Hematopoietic multipotent progenitor cell treated with erythropoietin and hydrocortisone succinate and interleukin-3 and kit ligand, for 6 days (in vitro differentiated cells): ENCODE data around the gene IVD.

ENCODE experiments used
- DNase-seq: peaks from one replicate; pipeline ENCODE4 v3.0.0-alpha.2; 2015

The IVD gene

DNA sequence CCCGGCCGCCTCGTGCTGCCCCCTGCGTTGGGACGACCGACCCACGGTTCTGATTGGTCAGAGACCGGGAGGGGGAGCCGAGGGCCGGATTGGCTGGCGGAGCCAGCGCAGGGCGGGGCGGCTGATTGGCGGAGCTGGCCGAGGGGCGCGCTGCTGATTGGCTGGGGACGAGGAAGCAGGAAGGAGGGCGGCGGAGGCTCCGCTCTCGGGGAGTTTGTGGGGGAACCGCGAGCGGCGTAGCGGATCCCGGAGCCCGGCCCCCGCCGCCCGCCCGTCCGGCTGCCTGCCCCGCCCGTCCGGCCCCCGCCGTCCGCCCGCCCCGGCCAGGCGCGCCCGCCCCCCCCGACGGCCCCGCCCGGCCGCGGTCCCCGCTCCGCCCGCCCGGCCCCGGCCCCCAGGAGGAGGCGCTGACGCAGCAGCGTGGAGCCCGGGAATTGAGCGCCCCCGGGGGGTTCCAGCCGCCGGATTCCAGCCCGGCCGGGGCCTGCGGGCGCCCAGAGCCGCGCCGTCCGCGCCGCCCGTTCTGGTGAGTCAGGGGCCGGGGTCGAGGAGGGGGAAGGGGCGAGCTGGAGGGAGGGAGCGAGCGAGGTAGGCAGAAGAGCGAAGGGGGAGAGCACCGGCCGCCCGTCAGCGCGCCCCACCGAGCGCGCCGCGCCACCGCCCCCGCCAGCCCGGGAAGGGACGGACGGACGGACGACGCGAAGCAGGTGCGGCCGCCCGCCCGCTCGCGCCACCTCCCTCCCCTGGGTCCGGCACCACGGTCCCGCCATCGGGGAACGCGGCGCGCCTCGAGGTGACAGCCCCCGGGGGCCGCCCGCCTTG lies 35.4 kb downstream of the IVD start, which contains the start of gene BAHD1:
TSS of gene BAHD1 (plus strand) at position 211 of the 822 bp plus-strand sequence. CDS start 17,512 bp downstream, outside the sequence.
- DNase-seq: peak; percentile 98

DNA sequence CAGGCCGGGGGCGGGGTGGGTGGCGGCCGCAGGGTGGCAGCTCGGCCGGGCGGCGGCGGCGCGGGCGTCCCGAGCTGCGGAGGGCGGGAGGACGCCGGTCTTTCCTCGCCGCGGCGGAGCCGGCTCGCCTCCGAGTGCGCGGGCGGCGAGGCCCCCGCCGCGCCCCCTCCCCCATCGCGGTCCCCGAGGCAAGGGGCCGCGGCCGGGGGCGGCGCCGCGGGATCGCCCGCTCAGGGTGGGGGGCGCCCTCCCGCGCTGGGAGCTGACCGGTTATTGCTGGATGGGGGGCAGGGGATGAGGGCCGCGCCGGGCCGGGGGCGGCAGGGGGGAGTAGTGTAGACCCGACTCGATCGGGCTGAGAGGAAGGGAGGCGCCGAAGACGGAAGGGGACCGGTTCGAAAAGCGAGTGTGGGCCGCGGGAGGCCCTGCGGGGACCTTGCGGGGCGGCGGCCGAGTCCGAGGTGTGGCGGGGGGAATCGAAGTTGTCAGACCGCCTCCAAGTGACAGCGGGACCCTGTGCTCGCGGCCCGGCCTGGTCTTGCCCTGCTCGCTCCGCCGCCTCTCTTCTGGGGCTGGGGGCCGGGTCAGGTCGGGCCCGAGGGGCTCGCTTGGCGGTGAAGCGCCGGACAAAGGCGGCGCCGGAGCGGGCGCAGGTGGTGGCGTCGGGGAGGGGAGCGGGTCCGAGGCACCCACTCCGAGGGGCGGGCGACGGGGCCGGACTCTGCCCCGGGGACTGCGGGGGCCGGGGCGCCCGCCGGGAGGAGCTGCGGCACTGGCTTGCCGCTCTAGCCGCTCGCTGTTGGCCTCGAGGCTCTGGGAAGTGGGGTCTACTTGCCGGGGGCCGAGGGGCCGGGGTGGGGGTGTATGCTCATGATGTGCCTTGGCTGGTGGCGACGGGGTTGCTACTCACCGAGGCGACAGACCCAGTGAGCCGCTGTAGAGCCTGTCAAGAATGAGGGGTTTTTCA lies 36.3 kb downstream of the IVD start:
- DNase-seq: peak; percentile 42

DNA sequence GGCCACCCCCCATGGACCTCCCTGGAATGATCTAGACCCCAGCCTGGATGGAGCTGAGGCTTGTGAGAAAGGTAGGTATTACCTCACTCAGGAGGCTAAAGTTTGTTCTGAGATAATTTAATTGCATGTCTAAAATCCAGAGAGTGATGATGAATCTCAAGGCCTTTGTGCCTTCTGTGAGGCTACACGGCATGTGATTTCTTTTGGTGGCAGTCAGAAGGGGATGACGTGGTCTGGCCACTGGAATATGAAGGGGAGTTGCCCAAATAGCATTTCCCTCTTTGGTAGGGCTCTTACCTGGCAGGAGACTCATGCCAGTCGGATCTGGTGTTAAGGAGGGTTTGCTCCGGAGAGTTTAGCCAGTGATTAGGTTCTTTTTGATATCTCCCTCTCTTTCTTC lies 37.7 kb downstream of the IVD start:
- no peak for DNase-seq

DNA sequence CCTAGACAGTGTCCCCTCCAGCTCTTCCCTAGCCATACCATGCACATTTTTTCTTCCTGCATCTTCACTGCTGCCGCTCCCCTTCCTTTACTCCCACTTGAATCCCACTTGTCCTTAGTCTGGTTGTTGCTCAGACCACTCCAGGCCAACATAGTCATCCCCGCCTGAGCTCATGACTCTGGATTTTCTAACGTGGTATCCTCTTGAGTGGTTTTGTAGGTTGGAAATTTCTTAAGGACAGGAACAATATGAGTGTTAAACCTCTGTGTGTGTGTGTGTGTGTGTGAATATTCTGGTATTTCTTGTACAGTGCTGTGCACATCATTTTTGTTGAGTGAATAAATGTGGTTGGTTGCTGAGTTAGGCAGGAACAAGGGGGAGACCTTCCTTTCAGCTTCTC lies 38.3 kb downstream of the IVD start:
- DNase-seq: no peak

DNA sequence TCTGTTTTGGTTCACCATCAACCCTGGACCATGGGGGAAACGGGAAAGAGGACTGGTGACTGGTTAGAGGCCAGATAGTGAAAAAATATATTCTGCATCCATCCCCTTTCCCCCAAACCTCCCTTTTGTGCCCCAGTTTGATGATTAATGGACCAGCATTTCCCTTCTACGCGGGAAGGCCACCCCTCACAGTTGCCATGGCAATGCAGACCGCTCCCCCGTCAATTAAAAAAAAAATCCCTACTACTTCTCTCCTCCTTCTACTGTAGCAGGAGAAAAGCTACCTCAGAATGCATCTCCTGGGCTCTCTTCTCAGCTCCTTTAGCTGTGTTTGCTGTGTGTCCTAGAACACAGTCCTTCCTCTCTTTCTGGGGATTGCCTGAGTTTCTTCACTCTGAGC lies 39.1 kb downstream of the IVD start:
- no peak for DNase-seq

DNA sequence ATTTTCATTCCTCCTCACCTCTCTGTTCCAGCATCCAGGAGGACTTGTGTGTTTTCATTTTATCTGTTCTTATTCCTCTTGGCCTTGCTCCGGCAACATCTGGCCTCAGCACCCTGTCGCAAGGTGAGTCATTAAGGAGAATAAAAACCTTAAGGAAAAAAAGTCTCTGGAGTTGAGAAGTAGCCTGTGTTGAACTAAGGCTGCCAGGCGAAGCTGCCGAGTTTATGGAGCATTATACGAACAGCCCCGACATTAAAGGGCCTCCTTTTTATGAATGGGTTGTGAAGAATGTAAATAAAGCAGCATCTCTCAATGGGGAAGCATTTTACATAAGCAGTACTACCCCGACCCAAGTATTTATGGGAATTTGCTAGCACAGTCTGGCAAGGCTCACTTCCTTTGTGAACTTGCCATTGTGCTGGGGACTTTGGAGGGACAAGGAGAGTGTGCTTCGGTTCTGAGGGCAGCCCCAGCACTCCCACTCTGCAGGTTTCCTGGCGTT lies 39.9 kb downstream of the IVD start:
- DNase-seq: no peak

DNA sequence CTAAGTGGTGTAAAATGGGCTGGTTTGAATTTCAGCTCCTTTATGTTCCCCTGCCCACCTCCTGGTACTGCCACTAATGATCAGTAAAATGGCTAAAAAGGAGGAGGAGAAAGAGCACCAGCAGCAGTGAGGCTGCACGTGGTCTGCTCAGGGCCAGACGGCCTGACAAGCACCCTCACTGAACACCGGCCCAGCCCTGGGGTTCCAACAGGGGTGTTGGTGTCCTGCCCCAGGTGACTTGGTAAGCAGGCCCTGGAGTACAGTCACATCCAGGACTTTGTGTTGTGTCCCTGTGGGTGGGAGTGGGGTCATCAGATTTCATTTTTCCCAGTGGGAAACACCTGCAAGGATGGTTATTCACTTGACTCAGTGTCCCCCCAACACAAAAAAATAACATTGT lies 40.5 kb downstream of the IVD start:
- DNase-seq: no peak

DNA sequence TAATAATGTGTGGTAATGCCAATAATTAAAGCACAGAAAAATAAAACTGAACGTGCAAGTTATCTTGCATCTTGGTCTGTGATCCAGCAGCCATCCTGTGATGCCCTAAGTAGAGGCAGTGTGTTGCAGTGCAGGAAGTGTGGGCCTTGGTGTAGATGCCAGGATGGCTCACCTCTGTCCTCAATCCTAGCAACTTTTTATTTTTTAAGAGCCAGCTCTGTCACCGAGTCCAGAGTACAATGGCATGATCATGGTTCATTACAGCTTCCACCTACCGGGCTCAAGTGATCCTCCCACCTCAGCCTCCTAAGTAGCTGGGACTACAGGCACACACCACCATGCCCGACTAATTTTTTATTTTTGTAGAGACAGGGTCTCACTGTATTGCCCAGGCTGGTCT lies 42.8 kb downstream of the IVD start:
- no peak for DNase-seq

DNA sequence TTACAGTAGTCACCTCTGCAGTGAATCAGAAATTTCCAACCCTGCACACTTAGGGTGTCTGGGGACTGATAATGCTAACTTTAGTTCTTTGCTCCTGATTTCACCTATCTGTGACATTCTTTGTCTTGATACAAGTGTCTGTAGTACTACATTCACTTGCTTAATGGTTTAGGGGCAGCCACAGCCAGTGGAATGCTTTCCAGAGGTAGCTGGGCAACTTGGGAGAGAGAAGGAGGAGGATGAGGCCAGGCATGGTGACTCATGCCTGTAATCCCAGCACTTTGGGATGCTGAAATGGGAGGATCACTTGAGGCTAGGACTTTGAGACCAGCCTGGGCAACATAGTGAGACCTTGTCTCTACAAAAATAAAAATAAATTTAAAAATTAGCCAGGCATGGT lies 43.7 kb downstream of the IVD start:
- DNase-seq: no peak

DNA sequence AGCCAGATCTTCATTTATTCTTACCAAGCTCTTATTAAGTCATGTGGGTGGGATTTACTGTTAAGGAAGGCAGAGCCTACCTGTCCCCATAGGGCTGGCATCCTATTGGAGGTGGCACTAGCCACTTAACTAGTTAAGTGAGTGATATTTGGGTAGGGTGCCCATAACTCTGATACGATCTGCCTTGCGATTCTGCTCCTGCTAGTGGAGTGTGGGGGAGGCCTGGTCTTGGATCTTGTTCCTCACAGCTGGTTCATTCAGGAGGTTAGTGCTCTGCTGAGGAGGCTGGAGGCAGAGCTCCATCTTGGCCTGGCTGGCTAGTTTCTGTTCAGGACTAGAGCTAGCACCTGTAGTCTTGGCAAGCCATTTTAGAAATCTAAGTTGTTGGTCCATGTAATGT lies 44.5 kb downstream of the IVD start:
- no peak for DNase-seq

DNA sequence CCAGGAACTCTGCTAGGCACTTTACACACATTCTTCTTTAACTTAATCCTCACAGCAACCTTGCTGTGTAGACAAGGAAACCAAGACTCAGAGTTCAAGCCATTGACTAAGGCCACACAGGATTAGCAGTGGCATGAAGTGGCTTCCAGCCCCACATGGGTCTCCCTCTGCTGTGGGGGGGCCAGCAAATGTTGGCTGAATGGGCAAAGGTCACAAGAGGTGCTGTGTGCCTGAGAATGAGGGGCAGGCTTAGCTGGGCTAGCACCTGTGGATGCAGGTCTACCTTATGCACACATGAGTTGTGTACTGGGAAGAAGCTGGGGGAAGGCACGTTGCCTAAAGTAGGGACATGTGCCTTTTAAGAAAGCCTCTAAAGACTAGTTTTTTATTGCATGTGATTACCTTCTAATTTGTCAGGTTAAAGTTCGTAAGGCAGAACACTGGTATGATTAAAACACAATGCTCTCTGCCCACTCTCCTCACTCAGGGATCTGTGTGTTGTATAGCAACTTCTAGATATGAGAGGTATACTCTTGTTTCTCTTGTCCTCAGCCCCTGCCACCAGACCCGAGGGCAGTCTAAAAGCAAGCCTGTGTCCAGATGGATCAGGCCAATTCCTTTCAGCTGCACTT lies 46.0 kb downstream of the IVD start:
- DNase-seq: no peak

DNA sequence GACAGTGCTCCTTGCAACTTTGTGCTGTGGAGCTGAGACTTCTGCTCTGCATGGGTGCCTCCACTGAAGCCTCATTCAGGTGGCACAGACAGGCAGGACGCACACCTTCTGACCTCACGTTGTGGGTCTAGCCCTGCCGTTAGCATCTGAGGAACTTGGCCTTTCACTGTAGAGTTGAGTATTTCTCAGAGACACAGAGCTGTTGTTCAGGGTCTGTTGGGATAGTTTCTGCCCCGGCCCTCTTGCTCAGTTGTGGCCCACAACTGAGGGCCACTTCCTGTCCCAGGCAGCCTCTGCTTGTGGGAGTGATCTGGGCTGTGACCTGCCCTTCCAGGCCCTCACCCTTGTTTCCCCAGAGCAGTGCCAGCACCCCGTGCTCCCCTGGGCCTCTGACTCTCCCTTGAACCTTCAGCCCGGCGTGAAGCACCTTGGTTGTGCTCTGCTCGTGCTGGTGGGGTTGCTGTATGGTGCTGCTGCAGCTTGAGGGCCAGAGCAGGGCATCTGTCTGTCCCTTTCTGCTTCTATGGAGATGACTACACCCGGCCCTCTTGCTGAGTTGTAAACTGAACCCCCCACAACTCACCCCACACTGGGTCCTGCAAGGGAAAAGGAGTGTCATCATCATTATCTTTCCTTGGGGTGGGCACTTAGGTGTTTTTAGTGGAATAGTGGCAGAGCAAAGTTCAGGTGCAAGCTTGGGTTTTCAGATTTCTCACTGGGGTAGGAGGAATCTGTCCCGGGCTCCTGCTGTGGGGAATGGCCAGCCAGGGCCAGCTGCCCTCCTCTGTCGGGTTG lies 46.9 kb downstream of the IVD start:
- no peak for DNase-seq

DNA sequence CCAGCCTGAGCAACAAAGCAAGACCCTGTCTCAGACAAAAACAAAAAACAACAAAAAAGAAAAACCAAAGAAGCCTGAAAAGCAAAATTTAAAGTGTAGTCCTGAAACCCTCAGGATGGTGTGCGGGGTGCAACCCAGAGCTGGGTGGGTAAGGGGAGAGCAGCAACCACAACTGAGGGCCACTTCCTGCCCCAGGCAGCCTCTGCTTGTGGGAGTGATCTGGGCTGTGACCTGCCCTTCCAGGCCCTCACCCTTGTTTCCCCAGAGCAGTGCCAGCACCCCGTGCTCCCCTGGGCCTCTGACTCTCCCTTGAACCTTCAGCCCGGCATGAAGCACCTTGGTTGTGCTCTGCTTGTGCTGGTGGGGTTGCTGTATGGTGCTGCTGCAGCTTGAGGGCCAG lies 48.3 kb downstream of the IVD start:
- peak; percentile 31 for DNase-seq

DNA sequence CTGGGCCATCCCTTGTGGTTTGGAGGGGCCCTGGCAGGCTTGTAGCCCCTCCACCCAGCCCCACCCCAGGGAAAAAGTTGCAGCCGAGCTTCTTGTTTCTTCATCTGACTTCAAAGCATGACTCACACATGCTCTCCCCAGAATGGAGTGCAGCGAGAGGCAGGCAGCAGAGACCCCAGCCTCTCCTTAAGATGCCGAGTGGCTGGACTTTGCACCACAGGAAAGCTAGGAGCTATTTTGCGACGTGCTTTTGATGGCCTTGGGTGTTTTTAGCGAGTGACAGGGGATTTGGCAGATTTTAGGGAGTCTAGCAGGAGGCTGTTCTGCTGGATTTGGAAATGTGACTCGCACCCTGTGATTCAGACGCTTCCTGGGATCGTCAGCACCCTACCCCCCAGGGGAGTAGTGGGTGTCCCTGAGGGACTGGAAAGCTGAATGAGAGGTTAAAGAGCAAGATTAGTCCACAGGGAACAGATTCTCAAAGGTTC lies 49.4 kb downstream of the IVD start:
- DNase-seq: no peak

DNA sequence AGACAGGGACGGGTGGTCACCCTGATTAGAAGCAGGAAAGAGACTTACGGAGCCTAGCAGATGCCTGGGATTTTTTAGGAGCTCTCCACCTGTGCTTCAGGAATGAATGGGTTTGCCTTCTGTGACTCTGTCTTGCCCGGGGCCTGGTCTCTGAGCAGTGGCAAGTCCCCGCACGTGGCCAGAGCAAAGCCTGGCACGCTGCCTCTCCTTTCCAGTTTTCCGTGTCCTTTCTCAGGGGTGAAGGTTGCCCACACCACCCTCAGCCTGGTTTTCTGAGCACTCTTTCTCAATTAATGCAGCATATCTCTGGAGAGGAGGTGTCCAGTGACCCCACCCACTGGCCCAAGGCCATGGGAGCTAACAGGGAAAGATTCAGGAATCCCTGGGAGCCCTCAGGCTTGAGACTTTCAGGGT lies 50.7 kb downstream of the IVD start:
- no peak for DNase-seq

DNA sequence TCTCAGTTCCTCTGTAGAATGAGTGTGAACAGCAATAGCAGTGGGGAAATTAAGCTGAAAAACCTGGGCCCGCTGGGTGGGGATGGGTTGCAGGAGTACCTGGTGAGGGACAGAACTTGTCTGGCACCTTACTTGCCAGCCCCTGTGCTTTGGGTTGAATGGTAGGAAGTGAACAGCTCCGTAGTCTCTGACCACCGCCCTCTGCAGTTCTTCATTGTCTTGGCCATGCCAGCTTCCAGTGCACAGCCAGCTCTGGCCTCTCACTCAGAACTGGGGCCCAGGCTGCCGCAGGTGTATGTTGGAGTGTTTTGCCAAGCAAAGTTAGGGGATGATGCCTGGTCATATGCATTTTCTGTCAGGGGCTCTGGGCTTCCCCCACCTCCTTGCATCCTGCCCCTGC lies 51.1 kb downstream of the IVD start:
- DNase-seq: no peak

DNA sequence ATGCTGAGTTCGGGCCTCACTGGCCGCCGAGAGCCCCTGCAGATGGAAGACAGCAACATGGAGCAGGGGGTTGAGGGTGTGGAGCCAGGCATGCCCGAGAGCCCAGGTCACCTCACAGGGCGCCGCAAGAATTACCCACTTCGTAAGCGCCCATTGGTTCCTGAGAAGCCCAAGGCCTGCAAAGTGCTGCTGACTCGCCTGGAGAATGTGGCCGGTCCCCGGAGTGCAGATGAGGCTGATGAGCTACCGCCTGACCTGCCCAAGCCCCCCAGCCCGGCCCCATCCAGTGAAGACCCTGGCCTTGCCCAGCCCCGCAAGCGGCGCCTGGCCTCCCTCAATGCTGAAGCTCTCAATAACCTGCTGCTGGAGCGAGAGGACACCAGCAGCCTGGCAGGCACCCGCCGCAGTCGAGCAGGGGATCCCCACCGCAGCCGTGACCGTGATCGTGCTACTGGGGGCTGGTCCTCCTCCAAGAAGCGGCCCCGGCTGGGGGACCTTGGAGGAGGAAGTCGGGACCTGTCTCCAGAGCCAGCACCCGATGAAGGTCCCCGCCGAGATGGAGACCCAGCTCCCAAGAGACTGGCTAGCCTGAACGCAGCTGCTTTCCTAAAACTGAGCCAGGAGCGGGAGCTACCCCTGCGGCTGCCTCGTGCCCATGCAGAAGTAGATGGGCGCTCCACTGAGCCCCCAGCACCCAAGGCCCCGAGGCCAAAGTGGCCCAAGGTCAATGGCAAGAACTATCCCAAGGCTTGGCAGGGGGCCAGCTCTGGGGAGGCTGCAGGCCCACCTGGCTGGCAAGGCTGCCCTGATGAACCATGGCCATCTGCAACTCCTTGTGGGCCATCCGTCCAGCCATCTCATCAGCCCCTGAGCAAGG lies 53.1 kb downstream of the IVD start:
- no peak for DNase-seq

DNA sequence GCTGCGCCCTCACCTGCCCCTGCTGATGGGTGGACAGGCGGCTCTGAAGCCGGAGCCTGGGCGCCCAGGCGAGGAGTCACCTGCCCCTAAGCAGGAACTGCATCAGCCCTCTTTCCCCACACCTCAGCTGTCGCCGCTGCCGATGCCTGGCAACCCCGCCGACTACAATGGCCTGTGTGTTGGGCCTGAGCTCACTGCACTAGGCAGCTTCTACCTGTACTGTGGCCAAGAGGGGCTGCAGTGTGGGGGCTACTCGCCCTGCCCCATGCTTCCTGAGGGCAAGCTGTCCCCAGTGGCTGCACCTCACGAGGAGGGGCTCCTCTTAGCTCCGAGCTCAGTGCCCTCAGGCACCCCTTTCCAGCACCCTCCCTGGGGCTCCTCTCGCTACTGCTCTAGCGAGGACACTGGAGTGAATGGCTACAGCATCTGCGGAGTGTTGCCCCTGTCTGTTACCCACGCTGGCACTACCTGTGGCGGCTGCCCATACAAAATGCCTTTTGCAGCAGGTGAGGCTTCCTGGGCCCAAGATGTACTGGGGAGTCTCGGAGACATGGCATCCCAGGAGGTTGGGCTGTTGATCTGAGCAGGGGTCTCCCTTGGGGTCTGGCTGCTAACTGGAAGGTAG lies 53.9 kb downstream of the IVD start:
- DNase-seq: no peak

DNA sequence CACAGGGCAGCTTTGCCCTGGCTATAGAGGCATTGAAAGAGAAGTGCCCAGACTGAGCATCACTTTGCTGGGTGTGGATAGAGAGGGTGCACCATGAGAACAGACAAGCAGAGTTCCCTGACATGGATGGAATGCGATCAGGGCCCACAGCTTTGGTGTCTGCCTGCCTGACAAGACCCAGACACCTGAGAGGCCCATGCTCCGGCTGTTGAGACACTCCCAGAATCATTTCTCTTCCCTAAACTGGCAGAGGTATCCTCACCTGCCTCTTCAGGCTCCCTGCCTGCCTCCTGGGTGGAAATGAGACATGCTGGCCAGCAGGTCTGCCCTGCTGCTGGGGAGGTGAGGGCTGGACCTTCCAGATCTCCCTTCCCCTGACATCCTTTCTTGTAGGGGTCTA lies 54.8 kb downstream of the IVD start:
- DNase-seq: no peak

DNA sequence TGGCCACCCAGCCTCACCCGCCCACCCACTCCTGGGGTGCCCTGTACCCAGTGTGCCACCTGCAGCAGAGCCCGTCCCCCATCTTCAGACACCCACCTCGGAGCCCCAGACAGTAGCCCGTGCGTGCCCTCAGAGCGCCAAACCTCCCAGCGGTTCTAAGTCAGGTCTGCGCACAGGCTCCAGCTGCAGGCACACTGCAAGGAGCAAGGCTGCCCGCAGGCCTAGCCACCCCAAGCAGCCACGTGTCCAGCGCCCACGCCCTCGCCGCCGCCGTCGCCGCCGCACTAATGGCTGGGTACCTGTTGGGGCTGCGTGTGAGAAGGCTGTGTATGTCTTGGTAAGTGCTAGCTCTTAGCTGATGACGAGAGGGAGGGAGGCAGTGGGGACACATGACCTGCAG lies 56.4 kb downstream of the IVD start:
- DNase-seq: no peak

DNA sequence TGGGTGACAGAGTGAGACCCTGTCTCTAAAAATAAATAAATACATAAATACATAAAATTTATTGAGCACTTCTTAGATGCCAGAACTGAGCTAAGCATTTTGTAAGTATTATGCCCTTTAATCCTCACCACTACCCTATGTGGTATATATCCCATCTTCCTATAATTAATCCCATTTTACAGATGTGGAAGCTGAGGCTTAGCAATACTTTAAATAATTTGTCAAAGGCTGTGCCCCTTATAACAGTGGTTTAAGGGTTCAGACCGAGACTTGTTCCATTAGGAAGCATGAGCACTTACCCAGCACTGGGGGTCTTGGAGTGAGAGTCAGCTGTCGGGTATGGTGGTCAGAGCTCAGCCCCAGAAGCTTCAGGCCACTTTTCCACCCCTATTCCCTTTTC lies 57.7 kb downstream of the IVD start:
- no peak for DNase-seq
